K562 (cell line): Measurements from ENCODE around the gene CCL13. TPM values are rescaled to one million over a fixed set of nuclear protein-coding genes. Genes with fewer than 3 reads are reported as not detected.

Source experiments
- BHLHE40 ChIP-seq: IDR thresholded peaks from 2 replicates; pipeline ENCODE4 v1.6.1; 2011; ENCODE audit warnings: low read length, improper control_type of control experiment
- CUX1 ChIP-seq: fragments of 200-800 bp; sonication (Bioruptor generic); IDR thresholded peaks from 2 replicates; pipeline ENCODE4 v1.6.1; 2016; ENCODE audit warnings: missing genetic modification characterization, missing compliant biosample characterization
- FOXK2 ChIP-seq, 2 experiments: fragments of 450-650 bp; IDR thresholded peaks in 1 of 2; conservative IDR thresholded peaks in 1 of 2; 2 replicates each; pipeline ENCODE4 v1.6.1; 2016; ENCODE audit warnings: low read depth in 2 of 2, mild to moderate bottlenecking in 1 of 2
- GTF2E2 ChIP-seq: fragments of 200-800 bp; sonication (Bioruptor generic); IDR thresholded peaks from 2 replicates; pipeline ENCODE4 v1.6.1; 2016; ENCODE audit warnings: missing genetic modification characterization, missing compliant biosample characterization
- HES1 ChIP-seq: fragments of 450-650 bp; IDR thresholded peaks from 2 replicates; pipeline ENCODE4 v1.6.1; 2016; ENCODE audit warnings: low read depth, mild to moderate bottlenecking, moderate library complexity
- MEF2D ChIP-seq: conservative IDR thresholded peaks from 2 replicates; pipeline ENCODE4 v1.6.1; 2016; ENCODE audit warnings: low read depth, missing genetic modification characterization, missing compliant biosample characterization
- MYBL2 ChIP-seq, 2 experiments: fragments of 450-650 bp in 1 of 2; sonication (generic) in 1 of 2; formaldehyde crosslinking in 1 of 2; IDR thresholded peaks; 2 replicates each; pipeline versions ENCODE4 v1.6.1 to v1.8.1; 2017 to 2022; ENCODE audit warnings: borderline replicate concordance in 1 of 2, inconsistent platforms in 1 of 2, low read depth in 1 of 2, mild to moderate bottlenecking in 1 of 2, missing genetic modification reagents in 1 of 2, moderate library complexity in 1 of 2
- SOX6 ChIP-seq: fragments of 450-650 bp; IDR thresholded peaks from 2 replicates; pipeline ENCODE4 v1.6.1; 2014; ENCODE audit warnings: mild to moderate bottlenecking
- ZNF347 ChIP-seq: fragments of 450-650 bp; formaldehyde crosslinking; IDR thresholded peaks from 2 replicates; pipeline ENCODE4 v1.4.0; 2020; ENCODE audit warnings: low read depth, mild to moderate bottlenecking, moderate library complexity
- ZNF551 ChIP-seq: fragments of 250-450 bp; sonication (Bioruptor Pico); IDR thresholded peaks from 2 replicates; pipeline ENCODE4 v1.5.0; 2021; ENCODE audit warnings: mild to moderate bottlenecking, moderate library complexity
- polyA plus RNA-seq, 8 experiments: library from polyadenylated mRNA; depleted of rRNA in 4 of 8; stranded (reverse) in 5 of 8; unstranded in 3 of 8; fragments of >200 nt; fragmentation: Nextera tagmentation in 2 of 8; fragmentation: Illumina TruSeq in 1 of 8; extraction: Ambion mirVana in 2 of 8; extraction: Trizol in 1 of 8; gene quantifications; 2 replicates each; pipeline versions ENCODE4 v1.2.1 to v1.2.3, GENCODE V29; 2011 to 2014; ENCODE audit warnings: inconsistent platforms in 1 of 8, missing spikeins in 1 of 8
- total RNA-seq, 7 experiments: library from RNA; depleted of rRNA in 6 of 7; stranded (reverse); fragments of >200 nt in 6 of 7; fragmentation: Illumina TruSeq in 2 of 7; extraction: Trizol in 2 of 7; gene quantifications; 2 replicates each; pipeline versions ENCODE4 v1.2.1 to v1.2.3, GENCODE V29; 2011 to 2021; ENCODE audit warnings: low replicate concordance in 1 of 7

Gene CCL13
- total and polyA plus RNA-seq, 9 of the 15 experiments (the other 6 are each of a cell fraction or from before 2014, with no cell fraction given): not detected

- TF ChIP-seq GTF2E2 (tag) (no peak), ZNF347 (CRISPR knock-in tag) (no peak), FOXK2 (conservative IDR thresholded peaks at IDR 0.05 in 1 of 2, IDR thresholded peaks at IDR 0.05 in 1 of 2; ENCODE audit: low read depth in 2 of 2) (no peak), CUX1 (CRISPR knock-in tag) (no peak), MYBL2 (IDR thresholded peaks at IDR 0.05; ENCODE audit: low read depth) (no peak), MYBL2 (CRISPR knock-in tag; IDR thresholded peaks at IDR 0.05; ENCODE audit: borderline replicate concordance) (no peak), SOX6 (no peak), HES1 (no peak), ZNF551 (no peak), MEF2D (no peak), BHLHE40 (no peak)
Observed at GRCh38 chr17:34356194-34356593, at the start of gene CCL13 (continued).
